Vagina (tissue), 2 donors: ENCODE measurements around the gene CTSZ.

ENCODE experiments used
- CTCF ChIP-seq, 3 experiments: fragments of 450-650 bp in 2 of 3; fragments of 200-600 bp in 1 of 3; sonication (generic) in 1 of 3; IDR thresholded peaks; one replicate each; pipeline ENCODE4 v1.5.1; 2017 to 2019; ENCODE audit warnings: antibody characterized with exemption in 3 of 3, mild to moderate bottlenecking in 2 of 3, moderate library complexity in 2 of 3
- POLR2A ChIP-seq, 2 donors: fragments of 450-650 bp; IDR thresholded peaks; one replicate each; pipeline ENCODE4 v1.6.1; 2017; ENCODE audit warnings: antibody characterized with exemption in 2 of 2, mild to moderate bottlenecking in 2 of 2, moderate library complexity in 2 of 2

GRCh38 chr20:59008715-59009336, 1.8 kb upstream of the CTSZ start:
- TF ChIP-seq POLR2A (IDR thresholded peaks at IDR 0.05) (no peak), CTCF (IDR thresholded peaks at IDR 0.05) (no peak)
